HS-5 (cell line): Measurements from ENCODE around the gene EFNA5.

Experiments used
- DNase-seq: peaks from one replicate; pipeline ENCODE4 v3.0.0-alpha.2; 2012; ENCODE audit warnings: low read depth

The EFNA5 gene

DNA sequence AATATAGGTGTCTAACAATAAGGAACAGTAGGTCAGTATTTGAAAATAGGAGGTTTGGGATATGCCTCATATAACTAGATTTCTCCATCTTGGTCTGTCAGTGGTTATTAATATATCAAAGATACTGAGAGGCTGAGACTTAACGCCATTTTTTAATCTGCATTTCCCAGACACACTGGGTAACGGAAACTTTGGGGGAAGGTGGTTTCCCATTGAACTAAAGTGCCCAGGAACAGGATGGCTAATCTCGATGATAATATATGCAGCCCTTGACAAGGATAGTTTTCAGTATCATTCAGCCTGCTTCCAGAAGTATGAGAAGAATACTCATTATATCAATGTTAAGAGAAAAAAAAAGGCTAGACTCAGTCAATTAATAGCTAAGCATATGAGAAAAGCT lies 30.7 kb downstream of the EFNA5 start:
- DNase-seq, result no peak

DNA sequence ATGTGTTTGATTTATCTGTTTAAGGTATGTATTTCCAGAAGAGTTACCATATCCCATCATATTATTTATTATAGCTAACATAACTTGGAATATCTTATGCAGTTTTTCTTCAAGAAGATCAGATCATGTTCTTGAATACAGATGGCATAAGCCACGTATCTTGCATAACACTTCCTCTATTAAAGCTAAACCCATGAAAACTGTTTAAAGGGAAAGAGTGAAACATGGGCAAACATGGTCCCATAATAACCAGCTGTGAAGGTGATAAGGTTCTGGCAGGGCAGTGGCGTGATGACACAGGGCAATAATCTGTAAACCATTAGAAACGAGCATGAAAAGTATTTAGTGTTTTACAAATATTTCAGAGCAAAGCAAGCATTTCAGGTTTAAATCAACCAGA lies 34.2 kb downstream of the EFNA5 start:
- DNase-seq, result no peak

DNA sequence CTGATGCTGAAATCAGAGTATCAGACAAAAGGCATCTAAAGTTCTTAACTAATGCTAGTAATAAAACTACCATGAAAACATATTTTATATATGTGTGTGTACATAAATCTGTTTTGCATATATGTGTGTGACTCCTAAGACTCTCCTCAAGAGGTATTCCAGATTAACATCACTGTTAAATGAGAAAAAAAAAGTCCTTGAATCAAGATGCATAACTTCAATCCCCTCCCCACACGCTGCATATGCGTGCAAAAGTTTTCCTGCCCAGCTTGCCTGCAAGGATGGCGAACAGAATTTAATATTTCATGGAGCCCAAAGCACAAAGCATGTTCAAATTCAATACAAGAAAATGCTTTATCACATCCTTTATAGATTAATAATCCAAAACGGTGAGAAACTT lies 34.7 kb downstream of the EFNA5 start:
- DNase-seq, result no peak

DNA sequence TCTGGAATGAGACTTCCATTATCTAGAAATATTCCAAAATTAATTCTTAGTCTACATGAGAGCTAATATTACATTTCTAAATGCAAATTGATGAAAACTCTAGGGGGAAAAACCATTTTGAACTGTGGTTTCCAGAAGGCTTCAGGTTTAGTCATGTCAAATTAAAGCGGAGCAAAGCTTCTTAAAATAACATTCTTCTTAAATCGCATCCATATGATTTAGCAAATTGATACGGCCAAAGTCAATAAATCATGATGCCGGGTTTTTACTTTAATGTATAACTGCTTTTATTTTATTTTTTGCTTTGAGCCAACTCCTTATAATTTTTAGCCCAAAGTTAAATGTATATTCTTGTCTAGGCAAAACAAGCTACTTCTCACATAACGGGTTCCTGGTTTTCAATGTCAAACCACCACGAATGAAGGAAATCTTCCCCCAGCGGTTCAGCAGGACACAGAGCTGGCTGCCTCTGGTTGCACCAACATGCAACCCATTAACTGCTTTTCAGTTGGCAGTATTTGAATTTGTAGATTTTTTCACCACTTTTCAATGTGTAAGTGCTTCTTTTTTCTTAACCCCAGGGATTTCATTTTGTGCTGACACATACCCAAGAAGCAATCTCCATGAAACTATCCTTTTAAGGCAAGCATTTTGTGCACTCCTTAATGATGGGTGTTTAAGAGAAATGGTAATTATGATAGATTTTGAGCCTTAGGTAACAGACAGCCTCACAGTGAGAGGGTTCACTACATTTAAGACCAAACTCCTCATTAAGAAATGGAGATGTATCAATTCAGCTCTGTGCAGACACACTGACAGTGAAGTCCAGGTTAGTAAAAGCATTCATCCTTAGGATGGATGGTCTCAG lies 35.5 kb downstream of the EFNA5 start:
- DNase-seq, result no peak

DNA sequence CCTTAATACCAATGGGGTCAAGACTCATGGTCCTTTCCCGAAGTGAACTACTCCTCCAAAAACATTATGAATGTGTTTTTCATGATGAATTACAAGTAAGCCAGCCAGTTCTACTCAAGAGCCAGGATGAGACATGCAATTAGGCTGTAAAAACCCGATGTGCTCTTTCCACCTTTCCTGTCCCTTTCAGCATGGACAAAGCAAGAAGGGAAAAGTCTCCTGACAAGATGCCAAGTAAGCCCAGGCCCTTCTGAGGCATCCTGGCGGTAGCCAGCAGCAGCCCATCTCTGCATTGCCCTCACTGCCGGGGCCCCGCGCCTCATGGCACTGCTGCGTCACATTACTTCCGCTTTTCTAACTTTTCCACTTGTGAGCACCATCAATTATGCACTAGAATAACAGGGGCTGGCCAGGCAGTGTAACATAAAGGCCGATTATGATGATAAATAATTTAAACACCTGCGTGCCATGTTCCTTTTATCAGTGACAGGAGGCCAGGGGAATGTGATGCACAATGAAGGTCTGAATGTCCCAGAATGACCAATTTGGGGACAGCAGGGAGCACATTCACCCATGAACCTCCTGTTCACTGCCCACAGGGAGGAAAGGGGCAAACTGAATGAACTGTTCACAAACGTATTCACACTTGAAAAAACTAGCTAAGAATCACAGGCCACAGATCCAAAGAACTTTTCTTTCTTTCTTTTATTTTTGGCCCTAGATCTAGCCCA lies 37.4 kb downstream of the EFNA5 start:
- no peak for DNase-seq

DNA sequence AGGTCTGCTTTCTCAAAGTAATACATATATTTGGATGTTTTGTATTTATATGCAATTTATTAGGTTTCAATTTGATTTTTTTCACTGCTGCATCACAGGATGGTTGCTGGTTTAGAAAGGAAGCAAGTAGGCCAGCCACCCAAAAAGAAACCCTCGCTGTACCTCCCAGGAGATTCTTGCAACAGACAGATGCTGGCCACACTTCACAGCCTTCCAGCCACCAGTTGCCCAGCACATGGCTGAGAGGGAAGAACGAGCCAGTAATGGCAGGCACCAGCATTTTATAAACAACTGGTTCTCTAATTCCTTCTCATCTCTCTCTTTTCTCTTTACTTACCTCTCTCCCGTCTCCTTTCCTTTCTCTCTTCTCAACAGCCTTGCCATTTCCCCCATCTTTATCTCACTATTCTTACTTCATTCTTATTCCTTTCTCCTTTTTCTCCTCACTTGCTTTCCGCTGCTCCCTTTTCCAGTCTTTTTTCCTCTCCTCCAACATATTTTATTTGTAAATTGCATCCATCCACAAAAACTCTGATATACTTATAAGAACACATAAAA lies 38.9 kb downstream of the EFNA5 start:
- DNase-seq, result no peak

DNA sequence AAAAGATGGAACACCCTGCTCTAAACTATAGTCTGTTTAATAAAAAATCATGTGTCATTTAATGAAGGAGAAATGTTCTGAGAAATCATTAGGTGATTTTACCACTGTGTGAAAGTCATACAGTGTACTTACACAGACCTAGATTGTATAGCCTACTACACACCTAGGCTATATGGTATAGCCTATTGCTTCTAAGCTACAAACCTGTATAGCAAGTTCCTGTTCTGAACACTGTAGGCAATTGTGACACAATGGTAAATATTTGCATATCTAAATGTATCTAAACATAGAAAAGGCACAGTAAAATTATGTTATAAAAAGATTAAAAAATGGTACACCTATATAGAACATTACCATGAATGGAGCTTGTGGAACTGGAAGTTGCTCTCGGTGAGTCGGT lies 40.6 kb downstream of the EFNA5 start:
- DNase-seq, result no peak

DNA sequence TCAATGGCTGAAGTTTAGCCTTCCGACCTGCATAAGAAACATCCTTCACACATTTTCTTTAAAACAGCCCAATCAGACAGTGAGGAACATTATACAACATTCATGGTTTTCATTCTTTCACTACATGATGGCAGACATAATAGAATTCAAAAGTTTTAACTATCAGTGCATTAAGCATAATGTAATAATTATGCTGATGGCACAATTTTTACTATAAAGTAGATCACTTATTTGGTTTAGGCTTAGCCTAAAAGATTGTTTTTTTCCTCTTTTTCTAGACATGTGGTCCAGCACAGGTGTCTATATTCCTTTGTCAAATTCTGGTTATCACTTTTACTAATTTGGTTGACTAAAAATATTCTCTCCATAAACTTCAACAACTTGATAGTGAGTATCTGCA lies 46.5 kb downstream of the EFNA5 start:
- no peak for DNase-seq

DNA sequence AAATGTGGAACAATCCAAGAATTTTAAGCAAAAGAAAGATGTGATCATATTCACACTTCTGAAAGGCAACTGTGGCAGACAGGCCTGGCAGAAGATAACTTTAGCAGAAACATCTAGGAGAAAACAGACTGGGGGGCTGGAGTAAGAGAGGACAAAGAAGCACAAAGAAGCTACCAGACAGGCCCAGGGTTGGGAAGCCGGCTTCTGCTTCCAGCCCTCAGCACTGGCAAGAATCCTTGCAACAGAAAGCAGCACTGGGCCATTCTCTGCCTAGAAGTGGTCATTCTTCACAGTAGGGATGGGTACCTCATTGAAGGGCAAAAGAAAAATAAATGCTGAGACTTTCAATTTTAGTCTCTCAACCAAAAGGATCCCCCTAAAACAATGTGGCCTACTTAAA lies 49.6 kb downstream of the EFNA5 start:
- DNase-seq, result no peak

DNA sequence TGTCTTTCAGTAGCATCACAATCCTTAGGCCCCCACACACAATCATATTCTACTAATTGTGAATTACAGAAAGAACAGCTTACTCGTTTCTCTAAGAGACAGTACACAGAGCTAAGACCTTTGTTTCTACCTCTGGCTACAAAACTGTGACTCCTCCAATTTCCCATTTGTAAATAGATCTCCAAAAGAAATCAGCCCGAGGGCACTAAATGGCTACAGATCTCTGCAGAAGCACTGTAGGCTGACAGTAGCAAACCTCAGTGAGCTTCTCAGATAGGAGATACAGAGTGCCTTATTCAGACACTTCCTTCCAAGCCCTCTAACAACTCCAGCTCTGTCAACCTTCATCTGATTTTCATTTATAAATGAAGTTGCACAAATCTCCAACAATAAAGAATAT lies 51.0 kb downstream of the EFNA5 start:
- DNase-seq, result no peak

DNA sequence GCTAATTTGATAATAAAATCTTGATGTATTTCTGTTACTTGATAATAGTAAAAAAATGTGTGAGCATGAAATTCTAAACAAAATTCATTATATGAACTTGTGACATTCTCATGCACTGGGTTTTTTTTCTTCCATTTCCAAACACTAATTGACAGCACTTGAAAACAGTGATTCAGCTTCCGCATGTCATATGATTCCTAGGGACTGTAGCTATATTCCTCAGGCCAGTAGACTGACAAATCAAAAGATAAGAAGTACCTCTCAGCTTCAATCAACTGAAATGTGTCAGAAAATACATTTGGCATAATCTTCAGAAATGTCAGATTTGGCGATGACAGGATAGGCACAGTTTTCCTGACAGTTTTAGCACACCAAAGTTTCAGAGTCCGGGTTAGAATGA lies 52.5 kb downstream of the EFNA5 start:
- DNase-seq, result no peak

DNA sequence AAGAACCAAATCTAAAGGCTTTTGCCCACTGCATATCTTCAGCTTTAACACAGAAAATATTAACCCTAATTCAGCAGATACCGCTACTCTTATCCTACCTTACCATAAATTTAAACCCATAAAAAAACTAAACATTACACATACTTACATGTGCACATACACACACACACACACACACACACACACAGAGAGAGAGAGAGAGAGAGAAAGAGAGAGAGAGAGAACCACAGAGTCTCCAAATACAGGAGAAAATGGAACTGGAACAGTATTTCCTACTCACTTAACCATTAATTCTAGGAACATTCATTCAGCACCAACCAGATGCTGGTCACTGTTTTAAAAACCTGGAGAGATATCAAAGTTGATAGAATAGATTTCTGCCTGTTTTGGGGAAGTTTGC lies 53.7 kb downstream of the EFNA5 start:
- no peak for DNase-seq

DNA sequence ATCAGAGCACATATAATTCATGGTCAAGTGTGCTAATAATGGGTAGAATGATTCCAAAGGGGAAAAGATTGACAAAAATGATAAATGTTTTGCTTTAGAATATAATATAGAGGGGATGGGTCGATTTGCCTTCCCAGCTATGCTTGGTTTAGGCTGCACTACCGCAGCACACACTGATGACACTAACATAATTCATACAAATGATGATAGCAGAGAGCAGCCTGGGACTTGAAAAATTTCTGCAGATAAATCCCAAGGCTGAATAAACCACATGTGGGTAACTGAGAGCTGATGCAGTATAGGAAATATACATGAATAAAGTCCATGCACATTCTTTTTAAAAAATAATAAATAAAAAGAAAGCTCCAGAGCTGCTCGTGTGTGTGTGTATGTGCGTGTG lies 54.5 kb downstream of the EFNA5 start:
- no peak for DNase-seq

DNA sequence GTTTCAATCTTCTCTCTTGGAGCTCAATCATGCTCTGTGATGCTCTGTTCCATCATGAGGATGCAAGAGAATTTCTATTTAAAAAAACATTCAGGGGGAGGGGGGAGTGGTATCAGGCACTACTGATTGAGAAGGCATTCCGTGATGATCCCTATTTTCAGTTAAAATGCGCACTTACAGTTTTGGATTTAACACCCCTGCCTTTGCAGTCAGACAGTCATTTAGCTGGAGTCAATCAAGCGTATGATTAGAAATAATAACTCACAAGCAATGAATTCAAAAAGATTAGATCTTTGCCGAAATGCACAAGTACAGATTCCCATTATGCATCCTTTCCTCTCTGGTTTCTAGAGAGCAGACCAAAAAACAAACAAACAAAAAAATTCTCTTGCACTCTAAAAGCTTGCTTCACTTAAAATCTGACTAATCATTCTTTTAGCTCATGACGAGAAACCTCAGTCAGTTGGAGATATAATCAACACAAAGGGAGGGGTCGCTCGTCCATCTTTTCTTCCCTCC lies 55.4 kb downstream of the EFNA5 start:
- DNase-seq, result no peak

DNA sequence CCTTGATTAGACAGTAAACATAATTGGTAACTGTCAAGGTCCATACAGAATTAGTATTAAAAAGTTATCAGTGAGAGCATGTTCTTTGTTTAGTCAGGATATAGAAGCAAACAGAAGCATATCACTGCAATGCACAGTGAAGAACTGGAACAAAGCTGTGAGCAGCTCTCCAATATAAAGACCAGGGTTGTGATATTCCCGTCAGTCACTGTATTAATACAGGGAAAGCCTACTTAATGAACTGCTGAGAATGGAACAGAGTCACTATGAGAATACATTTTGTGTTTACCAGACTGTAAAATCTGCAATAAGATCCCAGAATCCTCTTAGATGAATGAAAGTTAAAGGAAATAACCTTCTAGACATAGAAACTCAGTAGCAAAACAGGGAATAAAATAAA lies 58.2 kb downstream of the EFNA5 start:
- DNase-seq, result no peak

DNA sequence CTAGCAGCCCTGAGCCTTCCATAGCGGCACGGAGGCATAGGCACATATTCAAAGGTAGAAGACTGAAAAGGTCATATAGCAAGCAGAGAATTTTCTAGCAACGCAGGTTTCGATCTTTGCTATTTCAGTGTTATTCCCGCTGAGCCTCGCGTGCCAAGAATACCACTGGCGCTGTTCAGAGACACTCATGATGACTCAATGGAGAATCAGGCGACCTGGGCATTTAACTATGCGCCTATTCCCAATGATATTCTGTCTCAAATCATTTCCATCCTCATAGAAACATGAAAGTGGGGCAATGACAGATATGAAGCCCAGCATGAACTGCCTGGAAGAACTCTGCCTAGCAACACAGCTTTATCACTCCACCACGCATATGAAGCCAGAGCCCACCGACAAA lies 59.9 kb downstream of the EFNA5 start:
- no peak for DNase-seq

DNA sequence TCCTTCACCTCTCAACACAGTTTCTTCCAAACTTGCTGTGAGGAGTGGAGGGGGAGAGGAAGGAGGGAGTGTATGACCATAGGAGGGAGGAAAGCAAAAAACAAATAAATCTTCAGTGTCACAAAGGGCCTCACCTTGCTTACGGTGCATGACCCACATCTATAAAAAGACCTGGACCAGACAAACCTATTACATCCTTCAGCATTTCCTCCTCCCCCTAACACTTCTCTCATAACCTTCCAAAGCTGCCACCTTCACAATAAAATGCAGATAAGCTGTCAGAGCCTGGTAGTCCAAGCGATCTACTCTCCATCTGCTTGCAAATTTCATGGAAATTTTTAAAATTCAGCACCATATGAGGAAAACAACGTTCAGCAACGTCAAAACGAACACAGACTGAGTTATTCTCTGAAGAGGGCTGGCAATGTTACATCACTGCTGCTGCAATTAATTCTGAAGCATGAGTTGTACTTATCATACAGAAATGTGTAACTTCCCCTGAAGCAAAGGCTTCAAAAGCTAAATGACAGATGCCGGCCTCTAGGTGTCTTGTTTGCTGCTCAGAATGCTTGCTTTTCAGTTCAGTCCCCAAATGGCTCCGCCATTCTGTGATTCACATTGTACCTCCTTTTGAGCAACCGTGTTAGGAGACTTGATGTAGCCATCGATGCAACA lies 62.9 kb downstream of the EFNA5 start:
- DNase-seq, result no peak

DNA sequence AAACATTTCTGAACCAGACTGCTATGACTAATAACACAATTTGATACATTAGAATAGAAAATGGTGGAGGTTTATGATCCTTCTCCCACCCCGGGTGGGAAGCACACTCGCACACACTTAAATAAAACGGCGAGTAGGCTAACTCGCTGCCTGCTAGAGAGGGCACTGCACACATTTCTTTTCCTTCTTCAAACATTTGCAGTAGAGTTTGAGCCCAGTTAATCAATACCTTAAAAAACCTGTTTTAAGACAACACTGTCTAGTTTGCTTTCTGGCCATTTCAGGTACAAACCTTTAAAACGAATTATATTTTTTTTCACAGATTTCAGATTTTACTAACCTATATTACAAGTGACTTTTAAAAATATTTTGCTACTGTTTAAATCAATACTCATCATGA lies 63.5 kb downstream of the EFNA5 start:
- DNase-seq, result no peak

DNA sequence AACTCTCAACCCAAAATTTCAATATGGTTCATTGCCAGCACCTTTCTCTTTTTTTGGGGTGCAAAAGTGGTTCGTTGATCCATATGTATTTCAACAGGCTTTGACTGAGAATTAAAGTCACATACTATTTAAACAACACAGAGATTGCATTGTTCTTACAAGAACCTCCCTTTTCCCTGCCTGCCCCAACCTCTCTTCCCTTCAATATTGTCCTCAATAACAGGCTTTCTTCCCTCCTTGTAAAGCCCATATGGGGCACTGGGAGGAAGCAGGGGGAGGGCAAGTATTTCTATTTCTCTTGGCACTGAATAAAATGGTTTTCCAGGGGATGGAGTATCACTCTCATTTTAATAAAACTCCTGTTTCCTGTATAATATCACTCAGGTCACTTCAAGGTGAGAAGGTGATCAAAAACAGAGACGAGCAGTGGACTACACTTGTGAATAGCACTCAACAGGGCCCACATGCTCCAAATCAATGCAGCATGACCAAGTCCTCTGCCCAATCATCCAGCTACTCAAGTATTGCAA lies 65.1 kb downstream of the EFNA5 start:
- no peak for DNase-seq

DNA sequence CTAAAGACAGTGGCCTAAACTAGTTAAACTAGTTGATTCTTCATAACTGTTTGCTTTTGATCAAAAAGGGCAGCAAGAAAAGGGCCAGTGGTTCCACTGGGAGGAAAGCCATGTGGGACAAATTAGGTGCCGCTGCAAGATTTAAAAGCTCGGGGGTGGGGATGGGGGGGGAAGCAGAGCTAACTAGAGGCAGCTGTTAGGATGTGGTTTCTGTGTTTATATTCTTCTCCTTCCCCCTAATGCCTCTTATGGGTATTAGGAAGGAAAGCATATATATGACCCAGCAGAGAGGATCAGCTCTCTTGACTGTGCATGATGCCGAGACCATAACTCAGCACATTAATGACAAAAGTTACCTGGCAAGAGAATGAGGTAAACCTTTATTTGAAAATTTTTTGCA lies 65.7 kb downstream of the EFNA5 start:
- no peak for DNase-seq

DNA sequence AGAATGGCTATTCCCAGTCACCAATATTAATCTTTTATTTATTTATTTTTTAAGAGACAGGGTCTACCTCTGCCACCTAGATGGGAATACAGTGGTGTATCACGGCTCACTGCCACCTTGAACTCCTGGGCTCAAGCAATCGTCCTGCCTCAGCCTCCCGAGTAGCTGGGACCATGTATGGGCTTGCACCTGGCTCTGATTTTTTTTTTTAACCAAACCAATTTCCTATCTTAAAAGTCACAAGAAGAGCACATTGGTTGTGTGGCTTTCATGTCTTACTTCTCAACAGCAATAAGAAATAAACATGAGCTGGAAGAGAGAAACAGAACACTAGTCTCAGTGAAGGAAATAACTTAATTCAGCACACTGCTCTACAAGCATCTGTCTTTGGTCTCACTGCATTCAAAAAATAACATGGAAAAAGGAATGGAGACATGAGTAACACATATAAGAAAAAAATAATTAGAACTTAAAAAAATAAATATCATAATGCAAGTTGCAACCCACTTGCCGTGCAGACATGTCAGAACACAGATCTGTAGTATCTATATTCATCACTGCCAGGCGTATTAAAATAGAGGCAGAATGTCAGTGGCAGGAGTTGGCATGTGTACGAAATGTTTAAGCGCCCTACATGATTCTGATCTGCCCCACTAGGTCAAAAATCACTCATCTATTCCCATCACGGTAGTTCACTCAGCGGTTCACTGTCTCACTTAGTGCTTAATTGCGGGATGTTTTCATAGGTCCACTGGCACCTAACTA lies 66.4 kb downstream of the EFNA5 start:
- DNase-seq, result no peak

DNA sequence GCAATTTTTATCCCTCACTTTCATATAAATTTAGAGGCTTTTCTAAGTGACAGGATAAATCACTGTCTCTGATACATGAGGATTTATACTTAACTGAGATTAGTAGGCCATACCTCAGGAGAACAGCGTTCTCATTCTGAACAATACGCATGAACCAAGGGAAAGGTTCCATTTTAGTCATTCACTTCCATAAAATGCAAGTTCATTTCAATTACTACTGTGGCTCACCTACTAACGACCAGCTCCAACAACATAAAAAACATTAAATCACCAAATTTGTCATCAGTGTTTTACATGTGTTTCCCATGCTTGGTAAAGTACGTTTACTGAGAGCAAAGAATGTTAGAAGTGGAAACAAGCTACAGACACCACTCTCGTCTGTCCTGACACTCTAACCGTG lies 67.4 kb downstream of the EFNA5 start:
- DNase-seq, result no peak
